Activated gamma-delta T cell treated with anti-CD3 and anti-CD28 coated beads, Interleukin-2, amount 50 U/mL, for 16 hours (primary cell): ENCODE data around the gene ITGAD.

Source experiments
- DNase-seq: peaks from one replicate; pipeline ENCODE4 v3.0.0-alpha.2; 2020; ENCODE audit warnings: low read depth

The ITGAD gene

DNA sequence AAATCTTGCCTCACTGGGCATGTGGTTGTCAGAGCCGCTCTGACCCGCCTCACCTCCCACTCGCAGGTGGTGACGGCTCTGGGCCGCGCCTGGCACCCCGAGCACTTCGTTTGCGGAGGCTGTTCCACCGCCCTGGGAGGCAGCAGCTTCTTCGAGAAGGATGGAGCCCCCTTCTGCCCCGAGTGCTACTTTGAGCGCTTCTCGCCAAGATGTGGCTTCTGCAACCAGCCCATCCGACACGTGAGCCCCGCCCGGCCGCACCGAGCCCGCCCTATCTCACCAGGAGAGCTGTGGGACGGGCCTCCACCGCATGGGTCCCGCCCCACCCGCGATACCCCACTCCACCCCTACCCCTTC is 82.8 kb downstream of the ITGAD start:
- DNase-seq = no peak
